IMR-90 (cell line): Measurements from ENCODE around the gene PAX5.

Source experiments
- CEBPB ChIP-seq: IDR thresholded peaks from 2 replicates; pipeline ENCODE4 v1.6.1; 2012; ENCODE audit warnings: low read depth, low read length, improper control_type of control experiment
- FOS ChIP-seq: fragments of 150-350 bp; IDR thresholded peaks from 2 replicates; pipeline ENCODE4 v1.6.1; 2016; ENCODE audit warnings: low read depth, low read length
- MAFK ChIP-seq: IDR thresholded peaks from 2 replicates; pipeline ENCODE4 v1.6.1; 2012; ENCODE audit warnings: low read depth, low read length, improper control_type of control experiment
- MXI1 ChIP-seq: IDR thresholded peaks from 2 replicates; pipeline ENCODE4 v1.6.1; 2012; ENCODE audit warnings: low read depth, mild to moderate bottlenecking, low read length, moderate library complexity, borderline replicate concordance
- NFE2L2 ChIP-seq: fragments of 150-350 bp; IDR thresholded peaks from 2 replicates; pipeline ENCODE4 v1.6.1; 2016; ENCODE audit warnings: low read depth, mild to moderate bottlenecking, low read length
- POLR2A ChIP-seq: IDR thresholded peaks from 2 replicates; pipeline ENCODE4 v1.6.1; 2012; ENCODE audit warnings: mild to moderate bottlenecking, low read depth, low read length
- RAD21 ChIP-seq: IDR thresholded peaks from 2 replicates; pipeline ENCODE4 v1.6.1; 2012; ENCODE audit warnings: low read length, improper control_type of control experiment
- RCOR1 ChIP-seq: IDR thresholded peaks from 2 replicates; pipeline ENCODE4 v1.6.1; 2012; ENCODE audit warnings: mild to moderate bottlenecking, low read length, improper control_type of control experiment; ENCODE audit not compliant: insufficient replicate concordance
- SMC3 ChIP-seq: fragments of 150-350 bp; IDR thresholded peaks from 2 replicates; pipeline ENCODE4 v1.6.1; 2016; ENCODE audit warnings: low read depth, mild to moderate bottlenecking, antibody characterized with exemption, low read length, moderate library complexity
- TF ChIP-seq, protein P1 (sequence below): conservative IDR thresholded peaks from 2 replicates; pipeline ENCODE4 v1.5.1; 2012; ENCODE audit warnings: mild to moderate bottlenecking, low read depth, low read length, improper control_type of control experiment

GRCh38 chr9:36970007-36970888 is 63.8 kb downstream of the PAX5 start:
- TF ChIP-seq POLR2A, result no peak
- TF ChIP-seq CEBPB, result no peak
- no peak for TF ChIP-seq MXI1
- TF ChIP-seq, protein P1, sequence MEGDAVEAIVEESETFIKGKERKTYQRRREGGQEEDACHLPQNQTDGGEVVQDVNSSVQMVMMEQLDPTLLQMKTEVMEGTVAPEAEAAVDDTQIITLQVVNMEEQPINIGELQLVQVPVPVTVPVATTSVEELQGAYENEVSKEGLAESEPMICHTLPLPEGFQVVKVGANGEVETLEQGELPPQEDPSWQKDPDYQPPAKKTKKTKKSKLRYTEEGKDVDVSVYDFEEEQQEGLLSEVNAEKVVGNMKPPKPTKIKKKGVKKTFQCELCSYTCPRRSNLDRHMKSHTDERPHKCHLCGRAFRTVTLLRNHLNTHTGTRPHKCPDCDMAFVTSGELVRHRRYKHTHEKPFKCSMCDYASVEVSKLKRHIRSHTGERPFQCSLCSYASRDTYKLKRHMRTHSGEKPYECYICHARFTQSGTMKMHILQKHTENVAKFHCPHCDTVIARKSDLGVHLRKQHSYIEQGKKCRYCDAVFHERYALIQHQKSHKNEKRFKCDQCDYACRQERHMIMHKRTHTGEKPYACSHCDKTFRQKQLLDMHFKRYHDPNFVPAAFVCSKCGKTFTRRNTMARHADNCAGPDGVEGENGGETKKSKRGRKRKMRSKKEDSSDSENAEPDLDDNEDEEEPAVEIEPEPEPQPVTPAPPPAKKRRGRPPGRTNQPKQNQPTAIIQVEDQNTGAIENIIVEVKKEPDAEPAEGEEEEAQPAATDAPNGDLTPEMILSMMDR, result no peak
- TF ChIP-seq SMC3, result no peak
- TF ChIP-seq MAFK, result no peak
- TF ChIP-seq RCOR1, result no peak
- no peak for TF ChIP-seq RAD21
- no peak for TF ChIP-seq FOS
- no peak for TF ChIP-seq NFE2L2
